HepG2 (cell line): ENCODE measurements around the gene CTSZ.

ENCODE experiments used
- MAFG ChIP-seq: sonication (generic); formaldehyde crosslinking; IDR thresholded peaks from 2 replicates; pipeline ENCODE4 v1.5.1; 2020; ENCODE audit warnings: mild to moderate bottlenecking, missing genetic modification reagents
- MXI1 ChIP-seq: IDR thresholded peaks from 3 replicates; pipeline ENCODE4 v1.6.1; 2012; ENCODE audit warnings: low read depth, low read length, inconsistent platforms, borderline replicate concordance
- PHF21A ChIP-seq: sonication (generic); formaldehyde crosslinking; IDR thresholded peaks from 2 replicates; pipeline ENCODE4 v1.5.0; 2020; ENCODE audit warnings: mild to moderate bottlenecking, missing genetic modification reagents
- POLR2A ChIP-seq, 2 experiments: IDR thresholded peaks; 2 replicates each; pipeline ENCODE4 v1.6.1; 2011; ENCODE audit warnings: low read depth in 2 of 2, low read length in 2 of 2, mild to moderate bottlenecking in 1 of 2, moderate library complexity in 1 of 2; ENCODE audit not compliant: insufficient read depth in 1 of 2
- SMC3 ChIP-seq: IDR thresholded peaks from 2 replicates; pipeline ENCODE4 v1.6.1; 2011; ENCODE audit warnings: low read length, improper control_type of control experiment
- SUZ12 ChIP-seq: fragments of 150-350 bp; IDR thresholded peaks from 2 replicates; pipeline ENCODE4 v1.6.1; 2014; ENCODE audit warnings: low read depth, low read length
- ZNF274 ChIP-seq: sonication (generic); formaldehyde crosslinking; IDR thresholded peaks from 2 replicates; pipeline ENCODE4 v1.5.1; 2020; ENCODE audit warnings: mild to moderate bottlenecking, missing genetic modification reagents
- ZNF569 ChIP-seq: sonication (generic); formaldehyde crosslinking; IDR thresholded peaks from 2 replicates; pipeline ENCODE4 v1.5.0; 2020; ENCODE audit warnings: mild to moderate bottlenecking, missing genetic modification reagents, moderate library complexity, borderline replicate concordance
- ZNF703 ChIP-seq: sonication (generic); formaldehyde crosslinking; IDR thresholded peaks from 2 replicates; pipeline ENCODE4 v1.5.1; 2020; ENCODE audit warnings: missing genetic modification reagents, mild to moderate bottlenecking, moderate library complexity, borderline replicate concordance
- ZNF746 ChIP-seq: sonication (generic); formaldehyde crosslinking; IDR thresholded peaks from 2 replicates; pipeline ENCODE4 v1.8.0; 2022; ENCODE audit warnings: mild to moderate bottlenecking, missing genetic modification reagents
- TF ChIP-seq, protein P1 (sequence below): sonication (generic); formaldehyde crosslinking; IDR thresholded peaks from 2 replicates; pipeline ENCODE4 v1.5.0; 2020; ENCODE audit warnings: mild to moderate bottlenecking, missing genetic modification reagents, moderate library complexity
- TF ChIP-seq, protein P2 (sequence below): sonication (generic); formaldehyde crosslinking; conservative IDR thresholded peaks from 2 replicates; pipeline ENCODE4 v1.8.0; 2022; ENCODE audit warnings: missing genetic modification reagents

DNA sequence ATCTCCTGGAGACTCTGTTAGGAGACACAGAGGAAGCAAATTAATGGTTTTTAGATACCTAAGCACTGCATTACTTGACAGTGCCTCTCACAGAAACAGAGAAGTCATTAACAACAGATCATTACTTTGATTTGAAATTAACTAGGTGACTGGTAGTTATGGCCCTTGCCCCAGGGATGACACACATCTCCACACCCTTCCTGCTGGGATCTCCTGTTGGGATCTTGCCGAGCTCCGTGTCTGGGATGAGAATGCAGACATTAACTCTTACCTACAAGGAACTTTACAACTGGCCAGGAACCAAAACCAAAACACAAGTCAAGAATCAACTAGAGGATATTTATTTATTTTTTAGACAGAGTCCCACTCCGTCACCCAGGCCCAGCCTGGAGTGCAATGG is 37.7 kb upstream of the CTSZ start:
- no peak for TF ChIP-seq ZNF746 (CRISPR knock-in tag)
- TF ChIP-seq, protein P1, sequence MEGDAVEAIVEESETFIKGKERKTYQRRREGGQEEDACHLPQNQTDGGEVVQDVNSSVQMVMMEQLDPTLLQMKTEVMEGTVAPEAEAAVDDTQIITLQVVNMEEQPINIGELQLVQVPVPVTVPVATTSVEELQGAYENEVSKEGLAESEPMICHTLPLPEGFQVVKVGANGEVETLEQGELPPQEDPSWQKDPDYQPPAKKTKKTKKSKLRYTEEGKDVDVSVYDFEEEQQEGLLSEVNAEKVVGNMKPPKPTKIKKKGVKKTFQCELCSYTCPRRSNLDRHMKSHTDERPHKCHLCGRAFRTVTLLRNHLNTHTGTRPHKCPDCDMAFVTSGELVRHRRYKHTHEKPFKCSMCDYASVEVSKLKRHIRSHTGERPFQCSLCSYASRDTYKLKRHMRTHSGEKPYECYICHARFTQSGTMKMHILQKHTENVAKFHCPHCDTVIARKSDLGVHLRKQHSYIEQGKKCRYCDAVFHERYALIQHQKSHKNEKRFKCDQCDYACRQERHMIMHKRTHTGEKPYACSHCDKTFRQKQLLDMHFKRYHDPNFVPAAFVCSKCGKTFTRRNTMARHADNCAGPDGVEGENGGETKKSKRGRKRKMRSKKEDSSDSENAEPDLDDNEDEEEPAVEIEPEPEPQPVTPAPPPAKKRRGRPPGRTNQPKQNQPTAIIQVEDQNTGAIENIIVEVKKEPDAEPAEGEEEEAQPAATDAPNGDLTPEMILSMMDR = no peak
- no peak for TF ChIP-seq SUZ12
- TF ChIP-seq MXI1 = no peak
- TF ChIP-seq SMC3 = no peak
- no peak for TF ChIP-seq ZNF569 (CRISPR knock-in tag)
- no peak for TF ChIP-seq ZNF703 (CRISPR knock-in tag)
- no peak for TF ChIP-seq MAFG (CRISPR knock-in tag)
- TF ChIP-seq, protein P2, sequence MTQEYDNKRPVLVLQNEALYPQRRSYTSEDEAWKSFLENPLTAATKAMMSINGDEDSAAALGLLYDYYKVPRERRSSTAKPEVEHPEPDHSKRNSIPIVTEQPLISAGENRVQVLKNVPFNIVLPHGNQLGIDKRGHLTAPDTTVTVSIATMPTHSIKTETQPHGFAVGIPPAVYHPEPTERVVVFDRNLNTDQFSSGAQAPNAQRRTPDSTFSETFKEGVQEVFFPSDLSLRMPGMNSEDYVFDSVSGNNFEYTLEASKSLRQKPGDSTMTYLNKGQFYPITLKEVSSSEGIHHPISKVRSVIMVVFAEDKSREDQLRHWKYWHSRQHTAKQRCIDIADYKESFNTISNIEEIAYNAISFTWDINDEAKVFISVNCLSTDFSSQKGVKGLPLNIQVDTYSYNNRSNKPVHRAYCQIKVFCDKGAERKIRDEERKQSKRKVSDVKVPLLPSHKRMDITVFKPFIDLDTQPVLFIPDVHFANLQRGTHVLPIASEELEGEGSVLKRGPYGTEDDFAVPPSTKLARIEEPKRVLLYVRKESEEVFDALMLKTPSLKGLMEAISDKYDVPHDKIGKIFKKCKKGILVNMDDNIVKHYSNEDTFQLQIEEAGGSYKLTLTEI = no peak
- no peak for TF ChIP-seq POLR2A (IDR thresholded peaks at IDR 0.05; ENCODE audit: insufficient read depth in 1 of 2, low read depth in 2 of 2, low read length in 2 of 2)
- no peak for TF ChIP-seq PHF21A (CRISPR knock-in tag)
- no peak for TF ChIP-seq ZNF274 (CRISPR knock-in tag)
